Rectal smooth muscle tissue (tissue), 1 donor: ENCODE results near the gene GRIK5.
"Not testable (repeated sequence)": the region's sequence is repeated elsewhere in the genome, so short reads cannot be mapped to it uniquely, and the experiment has no call there.

Source experiments
- H3K27ac ChIP-seq: one replicate; pipeline ENCODE4 v1.7.0; 2013; ENCODE audit warnings: low read depth, low read length, inconsistent platforms
- H3K27me3 ChIP-seq: one replicate; pipeline ENCODE4 v1.7.0; 2013; ENCODE audit warnings: low read length; ENCODE audit not compliant: control insufficient read depth, insufficient read depth
- H3K36me3 ChIP-seq: one replicate; pipeline ENCODE4 v1.7.0; 2013; ENCODE audit warnings: low read length; ENCODE audit not compliant: control insufficient read depth, insufficient read depth
- H3K4me1 ChIP-seq: one replicate; pipeline ENCODE4 v1.7.0; 2013; ENCODE audit warnings: low read length; ENCODE audit not compliant: control insufficient read depth, insufficient read depth
- H3K4me3 ChIP-seq: one replicate; pipeline ENCODE4 v1.7.0; 2013; ENCODE audit warnings: low read length
- H3K9ac ChIP-seq: one replicate; pipeline ENCODE4 v1.7.0; 2013; ENCODE audit warnings: low read length

GRIK5 gene

DNA sequence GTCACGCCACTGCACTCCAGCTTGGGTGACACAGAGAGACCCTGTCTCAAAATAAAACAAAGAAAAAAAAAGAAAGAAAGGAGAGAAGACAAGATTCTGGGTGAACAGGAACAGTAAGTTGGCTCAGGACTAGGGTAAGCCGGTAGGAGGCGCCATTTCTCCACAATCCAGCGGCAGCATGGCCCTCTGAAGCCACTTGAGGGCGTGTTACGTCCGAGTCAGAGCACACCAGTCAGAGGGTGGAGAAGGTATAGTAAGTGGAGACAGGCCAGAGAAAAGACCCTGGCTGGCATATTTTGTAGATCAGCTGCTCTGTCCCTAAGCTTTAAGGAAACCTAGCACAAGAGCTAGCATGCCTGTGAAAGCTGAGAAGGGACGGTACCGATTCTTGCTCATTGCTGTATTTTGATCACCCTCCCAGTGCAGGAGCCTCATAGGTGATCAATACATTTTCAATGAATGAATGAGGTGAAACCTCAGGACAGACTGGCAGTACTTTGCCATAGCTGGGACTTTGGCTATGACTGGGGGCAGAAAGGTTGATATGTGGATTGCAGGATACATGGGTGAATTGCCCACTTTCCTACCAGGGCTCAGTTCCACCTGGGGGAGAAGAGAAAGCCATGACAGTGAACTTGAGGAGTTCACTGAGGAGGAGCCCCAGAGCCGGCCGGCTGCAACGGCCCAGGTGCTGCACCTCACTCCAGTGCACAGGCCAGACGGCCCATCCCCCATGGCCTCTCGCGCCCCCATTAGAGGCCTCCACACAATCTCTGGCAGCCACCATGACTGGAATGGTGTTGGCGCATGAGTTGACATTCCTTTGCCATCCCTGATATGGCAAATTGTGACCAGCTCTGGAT, 38.8 kb upstream of the GRIK5 start:
- no peaks in the 10 kb centered on the region for H3K4me1 ChIP-seq
- no peaks in the 10 kb centered on the region for H3K36me3 ChIP-seq
- no peak overlapping the region for H3K27ac ChIP-seq
- no peak overlapping the region for H3K4me3 ChIP-seq
- H3K9ac ChIP-seq: no peak overlapping the region
- H3K27me3 ChIP-seq: no peaks in the 10 kb centered on the region

GRCh38 chr19:42105368-42105767, 35.4 kb upstream of the GRIK5 start:
- no peaks in the 10 kb centered on the region for H3K4me1 ChIP-seq
- no peaks in the 10 kb centered on the region for H3K27me3 ChIP-seq
- no peak overlapping the region for H3K9ac ChIP-seq

GRCh38 chr19:42102877-42103276, 32.9 kb upstream of the GRIK5 start:
- H3K27ac ChIP-seq: no peak overlapping the region
- no peaks in the 10 kb centered on the region for H3K36me3 ChIP-seq
- H3K9ac ChIP-seq: no peak overlapping the region
- H3K4me3 ChIP-seq: no peak overlapping the region
- H3K4me1 ChIP-seq: no peaks in the 10 kb centered on the region
- no peaks in the 10 kb centered on the region for H3K27me3 ChIP-seq

More at GRCh38 chr19:42105368-42105767, 35.4 kb upstream of the GRIK5 start:
- no peaks in the 10 kb centered on the region for H3K36me3 ChIP-seq
- H3K4me3 ChIP-seq: no peak overlapping the region
- no peak overlapping the region for H3K27ac ChIP-seq

DNA sequence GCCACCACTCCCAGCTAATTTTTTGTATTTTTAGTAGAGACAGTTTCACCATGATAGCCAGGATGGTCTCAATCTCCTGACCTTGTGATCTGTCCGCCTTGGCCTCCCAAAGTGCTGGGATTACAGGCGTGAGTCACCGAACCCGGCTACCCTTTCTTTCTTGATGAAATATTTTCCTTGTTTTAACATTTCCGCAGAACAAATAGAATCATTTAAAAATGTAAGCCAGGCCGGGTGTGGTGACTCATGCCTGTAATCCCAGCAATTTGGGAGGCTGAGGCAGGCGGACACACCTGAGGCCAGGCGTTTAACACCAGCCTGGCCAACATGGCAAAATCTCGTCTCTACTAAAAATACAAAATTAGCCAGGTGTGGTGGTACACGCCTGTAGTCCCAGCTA, 30.2 kb upstream of the GRIK5 start:
- H3K9ac ChIP-seq, H3K27me3 ChIP-seq, H3K4me3 ChIP-seq, H3K27ac ChIP-seq, H3K4me1 ChIP-seq, H3K36me3 ChIP-seq: not testable (repeated sequence)

DNA sequence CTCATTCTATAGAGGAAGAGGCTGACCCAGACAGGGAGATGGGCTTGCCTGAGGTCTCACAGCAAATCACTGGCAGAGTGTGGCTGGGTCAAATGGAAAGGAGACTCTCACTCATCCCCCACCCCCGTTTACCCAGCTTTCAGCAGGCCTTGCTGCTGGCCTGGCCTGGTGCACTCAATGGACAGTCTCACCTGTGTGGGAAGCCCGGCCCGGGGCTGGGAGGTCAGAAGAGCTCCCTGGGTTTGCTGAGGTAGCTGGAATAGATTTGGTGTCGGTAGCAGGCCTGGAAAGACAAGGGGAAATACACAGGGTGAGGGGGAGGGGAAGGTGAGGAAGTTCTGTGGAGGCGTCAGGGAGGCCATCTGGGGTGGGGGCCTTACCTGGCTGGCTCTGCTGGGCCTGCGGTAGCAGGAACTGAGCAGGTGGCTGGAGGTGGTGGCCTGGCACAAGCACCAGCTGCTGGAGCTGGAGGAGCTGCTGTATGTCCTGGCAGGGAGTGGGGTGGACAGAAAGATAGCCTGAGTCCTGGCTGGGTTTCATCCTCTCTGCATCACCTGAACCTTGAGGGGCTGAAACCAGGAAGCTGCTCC, 29.4 kb upstream of the GRIK5 start:
- Histone ChIP-seq H3K27ac (no peak overlapping the region), H3K36me3 (peaks cover 7% of the 10 kb centered on the region), H3K27me3 (no peaks in the 10 kb centered on the region), H3K4me3 (no peak overlapping the region), H3K9ac (no peak overlapping the region), H3K4me1 (peaks cover 4% of the 10 kb centered on the region)

DNA sequence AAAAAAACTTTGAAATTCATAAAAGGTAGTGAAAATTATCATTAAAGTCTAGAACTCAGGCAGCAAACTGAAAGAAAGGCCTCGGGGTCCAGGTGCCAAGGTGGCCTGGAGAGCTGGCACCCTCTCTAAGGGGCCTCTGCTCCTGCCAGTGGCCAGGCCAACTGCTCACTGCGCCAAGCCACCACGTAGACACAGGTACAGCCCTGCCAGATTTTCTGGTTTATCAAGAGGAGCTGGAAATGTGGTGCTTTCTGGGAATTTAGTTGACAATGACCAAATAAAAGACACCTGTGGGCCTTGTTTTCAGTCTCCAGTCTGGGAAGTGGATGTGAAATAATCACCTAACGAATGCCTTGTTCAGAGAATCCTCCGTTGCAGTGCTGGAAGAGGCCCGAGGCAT, 28.8 kb upstream of the GRIK5 start:
- Histone ChIP-seq H3K36me3 (peaks cover 7% of the 10 kb centered on the region), H3K9ac (no peak overlapping the region), H3K4me3 (no peak overlapping the region), H3K27me3 (no peaks in the 10 kb centered on the region), H3K4me1 (peaks cover 4% of the 10 kb centered on the region), H3K27ac (no peak overlapping the region)

- Histone ChIP-seq H3K36me3 (peaks cover 7% of the 10 kb centered on the region), H3K27me3 (no peaks in the 10 kb centered on the region), H3K27ac (no peak overlapping the region), H3K9ac (no peak overlapping the region), H3K4me1 (peaks cover 4% of the 10 kb centered on the region), H3K4me3 (no peak overlapping the region)
Observed at GRCh38 chr19:42097461-42097860, 27.5 kb upstream of the GRIK5 start.

GRCh38 chr19:42096255-42096837, 26.3 kb upstream of the GRIK5 start:
- H3K4me1 ChIP-seq: peaks cover 4% of the 10 kb centered on the region
- H3K27me3 ChIP-seq: no peaks in the 10 kb centered on the region
- no peak overlapping the region for H3K9ac ChIP-seq
- peaks cover 7% of the 10 kb centered on the region for H3K36me3 ChIP-seq
- peak overlapping the region; percentile 40 for H3K4me3 ChIP-seq
- H3K27ac ChIP-seq: peak overlapping the region; percentile 73

GRCh38 chr19:42095814-42096230, 25.8 kb upstream of the GRIK5 start:
- Histone ChIP-seq H3K27me3 (no peaks in the 10 kb centered on the region), H3K36me3 (peaks cover 7% of the 10 kb centered on the region), H3K9ac (no peak overlapping the region), H3K27ac (peak overlapping the region; percentile 73), H3K4me1 (peaks cover 4% of the 10 kb centered on the region), H3K4me3 (peak overlapping the region; percentile 40)

DNA sequence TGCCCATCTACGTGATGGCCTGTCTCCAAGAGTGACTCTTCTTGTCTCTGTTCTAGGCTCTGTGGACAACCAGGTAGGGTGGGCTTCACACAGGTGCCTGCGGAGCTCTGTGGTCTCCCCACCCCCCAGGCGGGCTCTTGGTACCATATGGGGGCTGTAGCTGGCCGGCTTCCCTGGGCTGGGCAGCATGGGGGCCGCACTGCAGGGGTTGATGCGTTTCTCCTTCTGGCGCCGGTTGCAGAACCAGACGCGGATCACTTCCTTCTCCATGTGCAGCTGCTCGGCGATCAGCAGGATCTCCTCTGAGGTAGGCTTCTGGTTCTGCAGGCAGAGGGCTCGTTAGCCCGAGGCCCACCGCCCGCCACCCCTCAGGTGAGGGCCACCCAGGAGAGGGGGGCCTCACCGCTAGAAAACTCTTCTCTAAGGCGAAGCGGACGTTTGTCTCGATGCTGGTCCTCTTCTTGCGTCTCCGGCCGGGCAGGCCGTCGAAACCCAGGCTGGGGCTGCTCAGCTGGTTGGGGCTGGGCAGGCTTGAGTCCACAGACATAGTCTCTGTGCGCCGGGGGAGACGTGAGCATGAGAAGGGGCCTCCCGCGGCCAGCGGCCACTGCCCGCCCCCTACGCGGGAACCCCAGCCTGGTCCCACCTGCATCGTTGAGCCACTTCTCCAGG, 25.3 kb upstream of the GRIK5 start:
- Histone ChIP-seq H3K4me3 (peak overlapping the region; percentile 40), H3K36me3 (peaks cover 7% of the 10 kb centered on the region), H3K27me3 (no peaks in the 10 kb centered on the region), H3K27ac (peak overlapping the region; percentile 73), H3K4me1 (peaks cover 4% of the 10 kb centered on the region), H3K9ac (no peak overlapping the region)

- Histone ChIP-seq H3K4me1 (peaks cover 4% of the 10 kb centered on the region), H3K36me3 (peaks cover 7% of the 10 kb centered on the region)
Observed at GRCh38 chr19:42093926-42094325, 23.9 kb upstream of the GRIK5 start.

GRCh38 chr19:42093505-42093904, 23.5 kb upstream of the GRIK5 start:
- peaks cover 4% of the 10 kb centered on the region for H3K4me1 ChIP-seq

More at GRCh38 chr19:42093926-42094325, 23.9 kb upstream of the GRIK5 start:
- Histone ChIP-seq H3K27ac (no peak overlapping the region), H3K4me3 (no peak overlapping the region), H3K9ac (no peak overlapping the region), H3K27me3 (no peaks in the 10 kb centered on the region)

More at GRCh38 chr19:42093505-42093904, 23.5 kb upstream of the GRIK5 start:
- H3K27me3 ChIP-seq: no peaks in the 10 kb centered on the region
- H3K4me3 ChIP-seq: no peak overlapping the region
- H3K27ac ChIP-seq: no peak overlapping the region
- no peak overlapping the region for H3K9ac ChIP-seq
- H3K36me3 ChIP-seq: peaks cover 7% of the 10 kb centered on the region
